GM15510 (cell line): ENCODE results near the gene GNA12.

Experiments used
- POLR2A ChIP-seq: IDR thresholded peaks from 3 replicates; pipeline ENCODE4 v1.6.1; 2011; ENCODE audit warnings: borderline replicate concordance; ENCODE audit not compliant: insufficient read length; ENCODE audit errors: extremely low read depth

Gene GNA12

DNA sequence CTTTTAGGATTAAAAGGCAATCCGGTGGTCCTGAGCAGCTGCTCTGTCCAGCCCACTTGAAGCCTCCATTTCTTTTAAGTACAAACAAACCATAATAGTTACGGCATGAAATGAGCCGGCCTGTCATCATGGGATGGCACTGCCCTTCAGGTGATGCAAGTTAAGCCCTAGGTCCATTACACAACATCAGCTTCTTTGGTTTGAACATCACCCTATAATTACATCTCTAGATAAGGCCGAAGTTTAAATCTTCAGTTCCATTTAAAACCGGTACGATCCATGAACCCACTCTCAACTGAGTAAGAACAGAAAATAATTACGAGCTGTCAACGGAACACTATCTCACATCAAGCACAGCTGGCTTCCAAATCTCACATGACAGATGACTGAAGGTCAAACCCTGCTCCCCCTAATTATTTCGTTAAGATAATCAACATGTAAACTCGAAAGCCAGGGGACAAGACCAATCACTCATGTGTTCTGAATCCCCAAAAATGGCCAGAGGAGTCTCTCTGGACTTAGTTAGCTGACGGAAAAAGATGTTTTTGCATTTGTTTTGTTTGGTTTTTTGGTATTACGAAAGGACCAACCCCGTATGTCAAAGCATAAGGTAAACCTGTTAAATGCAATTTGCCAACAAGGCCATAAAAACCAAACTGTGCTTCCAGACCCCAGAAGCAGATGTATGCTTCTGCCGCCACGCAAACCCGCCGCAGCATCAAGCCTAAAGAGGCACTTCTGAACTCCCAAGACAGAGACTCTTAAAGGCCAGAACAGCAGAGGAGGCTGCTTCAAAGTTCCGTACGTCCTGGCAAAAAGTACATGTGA lies 10.8 kb downstream of the GNA12 start:
- no peak for TF ChIP-seq POLR2A

GRCh38 chr7:2832461-2832860 lies 11.6 kb downstream of the GNA12 start:
- TF ChIP-seq POLR2A, result no peak

- TF ChIP-seq POLR2A, result no peak
Measured at GRCh38 chr7:2830609-2831376, 13.3 kb downstream of the GNA12 start.

DNA sequence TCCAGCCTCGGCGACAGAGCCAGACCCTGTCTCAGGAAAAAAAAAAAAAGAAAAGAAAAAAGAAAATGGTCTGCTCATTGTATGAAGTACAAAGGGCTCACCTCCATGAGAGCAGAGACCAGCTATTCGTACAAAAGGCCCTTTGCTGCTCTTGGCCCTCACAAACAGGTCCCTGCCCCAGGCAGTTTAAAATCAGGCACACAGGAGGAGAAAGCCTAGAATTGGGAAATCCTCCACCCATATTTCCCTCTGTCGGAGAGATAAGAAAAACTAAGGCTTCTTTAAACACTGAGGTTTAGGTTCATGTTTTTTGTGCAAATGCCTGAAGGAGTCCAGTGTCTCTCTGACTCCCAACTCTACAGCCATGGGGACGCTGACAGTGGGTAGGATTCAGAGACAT lies 15.1 kb downstream of the GNA12 start:
- no peak for TF ChIP-seq POLR2A

DNA sequence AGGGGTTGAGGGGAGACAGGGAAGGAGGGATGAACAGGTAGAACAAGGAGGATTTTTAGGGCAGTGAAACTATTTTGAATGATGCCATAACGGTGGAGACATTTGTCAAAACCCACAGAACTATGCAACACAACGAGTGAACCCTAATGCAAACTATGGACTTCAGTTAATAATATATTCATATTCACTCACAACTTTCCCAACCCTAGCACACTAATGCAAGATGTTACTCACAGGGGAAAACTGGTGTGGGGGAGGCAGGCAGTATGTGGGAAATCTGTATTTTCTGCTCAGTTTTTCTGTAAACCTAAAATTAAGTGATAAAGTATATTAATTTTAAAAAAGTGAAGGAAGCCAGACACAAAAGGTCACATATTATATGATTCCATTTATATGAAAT lies 17.3 kb downstream of the GNA12 start:
- TF ChIP-seq POLR2A, result no peak

- TF ChIP-seq POLR2A, result no peak
Measured at GRCh38 chr7:2825559-2826227, 18.4 kb downstream of the GNA12 start.

DNA sequence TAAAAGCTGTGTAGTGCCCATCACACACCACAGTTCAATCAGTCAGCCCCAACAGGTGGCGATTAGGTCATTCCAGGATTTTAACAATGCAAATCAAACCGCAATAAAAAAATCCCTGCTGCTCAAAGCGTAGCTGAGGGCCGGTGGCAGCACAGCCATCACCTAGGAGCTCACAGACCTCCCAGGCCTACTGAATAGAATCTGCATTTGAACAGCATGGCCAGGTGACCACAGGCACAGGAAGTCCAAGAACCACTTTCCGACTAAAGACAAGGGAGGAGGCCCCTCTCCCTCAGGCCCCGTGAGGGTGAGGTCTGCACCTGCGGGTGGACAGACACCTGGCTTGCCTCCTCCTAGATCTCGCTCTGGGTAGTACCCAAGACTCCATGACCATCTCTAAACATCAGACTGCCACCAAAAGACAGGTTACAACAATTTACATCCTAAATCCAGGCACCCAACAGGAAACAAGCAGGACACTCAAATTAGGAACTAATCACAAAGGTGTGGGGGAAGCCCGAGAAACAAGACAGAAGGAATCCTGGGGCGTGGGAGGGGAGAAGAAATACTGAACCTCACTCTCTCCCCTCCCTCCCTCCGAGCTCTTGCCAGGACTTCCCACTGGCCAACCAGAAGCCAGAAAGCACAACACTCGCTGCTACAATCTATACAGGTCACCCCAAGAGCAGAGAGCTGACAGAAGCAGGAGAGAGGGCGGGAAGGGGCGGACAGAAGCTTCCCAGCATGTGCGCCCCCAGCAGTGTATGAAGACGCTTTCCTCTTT lies 19.2 kb downstream of the GNA12 start:
- TF ChIP-seq POLR2A, result no peak

DNA sequence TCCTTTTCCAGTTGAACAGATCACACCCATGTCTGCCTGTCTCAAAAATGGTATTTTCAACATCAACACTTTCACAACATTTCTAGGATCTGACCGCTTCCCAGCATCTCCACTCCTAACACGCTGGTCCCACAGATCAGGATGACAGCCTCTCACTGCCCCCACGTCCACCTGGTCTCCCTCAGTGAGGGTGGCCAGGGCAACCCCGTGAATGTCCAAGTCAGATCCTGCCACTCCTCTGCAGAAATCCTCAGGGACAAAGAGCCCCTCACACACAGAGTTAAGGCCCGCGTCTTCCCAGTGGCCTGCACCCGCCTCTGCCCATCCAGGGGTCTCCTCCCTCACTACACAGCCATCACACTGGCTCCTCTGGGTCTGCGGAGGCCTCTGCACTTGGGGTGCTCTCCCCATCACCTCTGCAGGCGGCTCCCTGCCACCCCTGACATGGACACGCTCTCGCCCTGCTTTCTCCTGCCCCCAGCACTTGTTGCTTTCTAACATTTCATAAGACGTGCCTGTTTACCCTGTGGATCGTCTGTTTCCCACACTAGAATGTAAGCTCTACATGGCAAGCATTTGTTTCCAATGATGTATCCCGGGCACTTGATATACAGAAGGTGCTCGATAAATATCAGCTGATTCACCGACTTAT lies 20.0 kb downstream of the GNA12 start:
- no peak for TF ChIP-seq POLR2A

DNA sequence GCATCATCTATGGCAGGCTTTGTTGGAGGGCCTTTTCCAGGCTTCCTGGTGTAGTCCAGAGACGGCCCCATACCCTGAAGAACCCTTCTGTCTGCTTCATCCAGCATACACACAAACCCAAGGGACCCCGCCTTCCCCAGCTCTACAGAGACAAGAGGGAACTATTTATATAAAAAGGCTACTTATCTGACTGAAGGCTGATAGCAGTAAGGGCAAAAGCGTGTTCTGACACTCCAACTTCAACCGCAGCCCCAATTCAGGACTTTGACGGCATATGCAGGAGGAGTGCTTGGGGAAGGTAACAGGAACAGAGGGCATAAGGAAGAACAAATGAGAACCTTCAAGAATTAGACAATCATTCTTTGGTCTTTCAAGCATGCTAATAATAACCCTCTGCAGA lies 21.0 kb downstream of the GNA12 start:
- no peak for TF ChIP-seq POLR2A

GRCh38 chr7:2821842-2822507 lies 22.1 kb downstream of the GNA12 start:
- no peak for TF ChIP-seq POLR2A

- TF ChIP-seq POLR2A, result no peak
Measured at GRCh38 chr7:2821161-2821841, 22.8 kb downstream of the GNA12 start.

DNA sequence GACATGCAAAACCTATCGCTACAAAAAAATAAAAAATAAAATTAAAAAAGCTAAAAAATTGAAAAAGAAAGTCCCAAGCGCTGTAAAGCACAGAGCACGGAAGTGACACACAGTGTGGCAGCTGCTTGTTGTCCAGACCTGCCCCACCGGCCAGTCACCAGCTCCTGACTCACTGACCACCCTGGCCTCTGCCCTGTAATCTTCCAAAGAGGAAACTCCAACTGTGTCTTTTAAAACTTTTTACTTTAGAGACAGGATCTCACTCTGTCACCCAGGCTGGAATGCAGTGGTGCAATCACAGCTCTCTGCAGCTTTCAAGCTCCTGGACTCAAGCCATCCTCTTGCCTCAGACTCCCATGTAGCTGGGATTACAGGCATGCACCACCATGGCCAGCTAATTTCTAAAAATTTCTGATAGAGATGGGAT lies 23.6 kb downstream of the GNA12 start:
- no peak for TF ChIP-seq POLR2A

GRCh38 chr7:2819954-2820397 lies 24.1 kb downstream of the GNA12 start:
- TF ChIP-seq POLR2A, result no peak
